HUDEP-2 (cell line): ENCODE data around the gene PRSS36.
"Not testable (repeated sequence)": the region's sequence is repeated elsewhere in the genome, so short reads cannot be mapped to it uniquely, and the experiment has no call there.

ENCODE experiments used
- DNase-seq, 76 experiments: peaks; one replicate each; lab custom pipeline; 2025; ENCODE audit not compliant: unreplicated experiment in 76 of 76; lab: John Stamatoyannopoulos, UW

PRSS36 gene

GRCh38 chr16:31143011-31143693 lies 6.7 kb downstream of the PRSS36 start:
- no peak for DNase-seq

GRCh38 chr16:31142109-31143010 lies 7.5 kb downstream of the PRSS36 start:
- peak in 75 of 76 experiments; percentile 77 to 100 (median 99) for DNase-seq

- DNase-seq: peak in 3 of 76 experiments; percentile 20 to 41 (median 31)
These were observed 8.3 kb downstream of the PRSS36 start for GRCh38 chr16:31141489-31142108.

GRCh38 chr16:31141071-31141469 lies 8.8 kb downstream of the PRSS36 start:
- DNase-seq: not testable (repeated sequence)

- no peak for DNase-seq
These were observed 11.0 kb downstream of the PRSS36 start for GRCh38 chr16:31138621-31139578.

- DNase-seq: not testable (repeated sequence)
These were observed 12.9 kb downstream of the PRSS36 start for GRCh38 chr16:31136822-31137499.

GRCh38 chr16:31136287-31136662 lies 13.6 kb downstream of the PRSS36 start:
- no peak for DNase-seq

- DNase-seq: peak in 16 of 76 experiments; percentile 1 to 50 (median 20)
These were observed 14.2 kb downstream of the PRSS36 start, which contains the start of gene PRSS8 for GRCh38 chr16:31135535-31136286. Gene PRSS8 (minus strand): TSS chr16:31135727. CDS start chr16:31135498, 229 bp downstream.

GRCh38 chr16:31134625-31135534 lies 15.0 kb downstream of the PRSS36 start:
- DNase-seq: no peak

- DNase-seq: peak in 15 of 76 experiments; percentile 3 to 57 (median 19)
These were observed 15.7 kb downstream of the PRSS36 start for GRCh38 chr16:31134091-31134571.

GRCh38 chr16:31133046-31133501 lies 16.8 kb downstream of the PRSS36 start:
- DNase-seq: no peak

- DNase-seq: no peak
These were observed 17.4 kb downstream of the PRSS36 start for GRCh38 chr16:31132303-31132979.

GRCh38 chr16:31131841-31132271 lies 18.0 kb downstream of the PRSS36 start:
- DNase-seq: no peak

- DNase-seq: no peak
These were observed 18.4 kb downstream of the PRSS36 start for GRCh38 chr16:31131416-31131815.

GRCh38 chr16:31130899-31131298 lies 19.0 kb downstream of the PRSS36 start:
- DNase-seq: no peak

- DNase-seq: no peak
These were observed 19.5 kb downstream of the PRSS36 start for GRCh38 chr16:31130336-31130891.
